IMR-90 (cell line): ENCODE data around the gene SRRM4. TPM values are rescaled to one million over a fixed set of nuclear protein-coding genes. Genes with fewer than 3 reads are reported as not detected.

ENCODE experiments used
- ATAC-seq: fragments of 200-7000 bp; cut with Tn5 transposase; 2 replicates; pipeline ENCODE4 v1.9.1; 2020; ENCODE audit warnings: low read depth, mild to moderate bottlenecking, moderate library complexity
- BruUV-seq: library from RNA; stranded (reverse); fragments of 400-500 nt; replicated peaks from 2 replicates; lab custom pipeline; 2021; lab: Mats Ljungman, UMichigan
- CTCF ChIA-PET: fragments of 300-600 bp; formaldehyde crosslinking; extraction: SDS; loops from one replicate; lab custom pipeline; 2021; ENCODE audit warnings: antibody characterized with exemption; lab: Yijun Ruan, JAX
- POLR2A ChIA-PET: fragments of 300-600 bp; sonication (Branson Sonifier 250); formaldehyde crosslinking; loops from one replicate; lab custom pipeline; 2022; ENCODE audit warnings: antibody characterized with exemption; ENCODE audit not compliant: unreplicated experiment; lab: Charles Lee
- DNase-seq: peaks from one replicate; pipeline ENCODE4 v3.0.0; 2013
- H2AFZ ChIP-seq: replicated peaks from 2 replicates; pipeline ENCODE3; 2013; ENCODE audit warnings: low read length, mild to moderate bottlenecking; ENCODE audit not compliant: poor library complexity
- H2AK5ac ChIP-seq: 2 replicates; pipeline ENCODE4 v1.6.1; 2013; ENCODE audit warnings: low read depth, low read length, inconsistent platforms
- H2AK9ac ChIP-seq: replicated peaks from 2 replicates; pipeline ENCODE3; 2013; ENCODE audit warnings: mild to moderate bottlenecking, low read depth, low read length, moderate library complexity; ENCODE audit not compliant: poor library complexity
- H2BK120ac ChIP-seq: 2 replicates; pipeline ENCODE4 v1.6.1; 2013; ENCODE audit warnings: low read depth, low read length, inconsistent platforms
- H2BK15ac ChIP-seq: 3 replicates; pipeline ENCODE4 v1.6.1; 2013; ENCODE audit warnings: low read depth, low read length, inconsistent platforms
- H2BK20ac ChIP-seq: 2 replicates; pipeline ENCODE4 v1.6.1; 2013; ENCODE audit warnings: low read depth, mild to moderate bottlenecking, inconsistent platforms, low read length, moderate library complexity
- H2BK5ac ChIP-seq: 2 replicates; pipeline ENCODE4 v1.6.1; 2013; ENCODE audit warnings: mild to moderate bottlenecking, low read depth, low read length, inconsistent platforms; ENCODE audit not compliant: poor library complexity, severe bottlenecking
- H3K14ac ChIP-seq: replicated peaks from 2 replicates; pipeline ENCODE4 v1.6.1; 2013; ENCODE audit warnings: low read depth, low read length, inconsistent platforms
- H3K18ac ChIP-seq: 2 replicates; pipeline ENCODE4 v1.6.1; 2013; ENCODE audit warnings: low read depth, low read length, control low read depth
- H3K23ac ChIP-seq: 2 replicates; pipeline ENCODE4 v1.6.1; 2013; ENCODE audit warnings: low read depth, low read length, inconsistent platforms
- H3K27ac ChIP-seq: 2 replicates; pipeline ENCODE4 v1.5.1; 2013; ENCODE audit warnings: mild to moderate bottlenecking, control low read depth, low read length; ENCODE audit not compliant: insufficient read depth
- H3K27me3 ChIP-seq: 2 replicates; pipeline ENCODE4 v1.6.1; 2013; ENCODE audit warnings: low read length; ENCODE audit not compliant: control insufficient read depth, insufficient read depth
- H3K36me3 ChIP-seq: 2 replicates; pipeline ENCODE4 v1.6.1; 2013; ENCODE audit warnings: low read length, mixed read lengths; ENCODE audit not compliant: control insufficient read depth, insufficient read depth
- H3K4ac ChIP-seq: 2 replicates; pipeline ENCODE4 v1.6.1; 2013; ENCODE audit warnings: low read depth, low read length, inconsistent platforms
- H3K4me1 ChIP-seq: 2 replicates; pipeline ENCODE4 v1.6.1; 2013; ENCODE audit warnings: low read length, mixed read lengths; ENCODE audit not compliant: control insufficient read depth, insufficient read depth
- H3K4me2 ChIP-seq: 2 replicates; pipeline ENCODE4 v1.6.1; 2013; ENCODE audit warnings: low read depth, mild to moderate bottlenecking, control low read depth, low read length, moderate library complexity
- H3K4me3 ChIP-seq: 2 replicates; pipeline ENCODE4 v1.5.1; 2013; ENCODE audit warnings: low read depth, mild to moderate bottlenecking, control low read depth, low read length, moderate library complexity; ENCODE audit not compliant: insufficient read depth
- H3K56ac ChIP-seq: 2 replicates; pipeline ENCODE4 v1.6.1; 2013; ENCODE audit warnings: low read length, inconsistent platforms; ENCODE audit not compliant: insufficient read depth; ENCODE audit errors: extremely low read depth
- H3K79me1 ChIP-seq, 2 experiments: 2 replicates each; pipeline ENCODE4 v1.6.1; 2013; ENCODE audit warnings: low read length in 2 of 2, inconsistent platforms in 1 of 2, low read depth in 1 of 2
- H3K9ac ChIP-seq: 2 replicates; pipeline ENCODE4 v1.6.1; 2013; ENCODE audit warnings: low read depth, low read length, control low read depth
- H3K9me1 ChIP-seq: 2 replicates; pipeline ENCODE4 v1.6.1; 2013; ENCODE audit warnings: low read length, inconsistent platforms; ENCODE audit not compliant: insufficient read depth
- H3K9me3 ChIP-seq: 2 replicates; pipeline ENCODE4 v1.6.1; 2013; ENCODE audit warnings: low read length; ENCODE audit not compliant: control insufficient read depth, insufficient read depth
- H4K20me1 ChIP-seq: 2 replicates; pipeline ENCODE4 v1.6.1; 2013; ENCODE audit warnings: low read length, inconsistent platforms; ENCODE audit not compliant: insufficient read depth
- H4K5ac ChIP-seq: 2 replicates; pipeline ENCODE4 v1.6.1; 2013; ENCODE audit warnings: mild to moderate bottlenecking, low read depth, low read length, control low read depth
- H4K8ac ChIP-seq, 2 experiments: 2 replicates each; pipeline ENCODE4 v1.6.1; 2013; ENCODE audit warnings: low read depth in 2 of 2, low read length in 2 of 2, control low read depth in 1 of 2, inconsistent platforms in 1 of 2
- H4K91ac ChIP-seq: 2 replicates; pipeline ENCODE4 v1.6.1; 2013; ENCODE audit warnings: low read depth, low read length, inconsistent platforms; ENCODE audit not compliant: insufficient read depth
- BHLHE40 ChIP-seq: fragments of 150-350 bp; IDR thresholded peaks from 2 replicates; pipeline ENCODE4 v1.6.1; 2016; ENCODE audit warnings: mild to moderate bottlenecking, low read depth, low read length
- CEBPB ChIP-seq: IDR thresholded peaks from 2 replicates; pipeline ENCODE4 v1.6.1; 2012; ENCODE audit warnings: low read depth, low read length, improper control_type of control experiment
- CHD1 ChIP-seq: IDR thresholded peaks from 2 replicates; pipeline ENCODE4 v1.6.1; 2012; ENCODE audit warnings: low read depth, low read length, improper control_type of control experiment
- CTCF ChIP-seq: conservative IDR thresholded peaks from 2 replicates; pipeline ENCODE4 v1.5.1; 2012; ENCODE audit warnings: mild to moderate bottlenecking, low read depth, low read length, improper control_type of control experiment
- ELK1 ChIP-seq: fragments of 150-350 bp; IDR thresholded peaks from 2 replicates; pipeline ENCODE4 v1.6.1; 2016; ENCODE audit warnings: low read depth, mild to moderate bottlenecking, low read length, moderate library complexity, borderline replicate concordance
- FOS ChIP-seq: fragments of 150-350 bp; IDR thresholded peaks from 2 replicates; pipeline ENCODE4 v1.6.1; 2016; ENCODE audit warnings: low read depth, low read length
- MAFK ChIP-seq: IDR thresholded peaks from 2 replicates; pipeline ENCODE4 v1.6.1; 2012; ENCODE audit warnings: low read depth, low read length, improper control_type of control experiment
- MAZ ChIP-seq: IDR thresholded peaks from 2 replicates; pipeline ENCODE4 v1.6.1; 2012; ENCODE audit warnings: low read depth, mild to moderate bottlenecking, low read length, improper control_type of control experiment, moderate library complexity, borderline replicate concordance
- MXI1 ChIP-seq: IDR thresholded peaks from 2 replicates; pipeline ENCODE4 v1.6.1; 2012; ENCODE audit warnings: low read depth, mild to moderate bottlenecking, low read length, moderate library complexity, borderline replicate concordance
- NFE2L2 ChIP-seq: fragments of 150-350 bp; IDR thresholded peaks from 2 replicates; pipeline ENCODE4 v1.6.1; 2016; ENCODE audit warnings: low read depth, mild to moderate bottlenecking, low read length
- POLR2A ChIP-seq: IDR thresholded peaks from 2 replicates; pipeline ENCODE4 v1.6.1; 2012; ENCODE audit warnings: mild to moderate bottlenecking, low read depth, low read length
- RAD21 ChIP-seq: IDR thresholded peaks from 2 replicates; pipeline ENCODE4 v1.6.1; 2012; ENCODE audit warnings: low read length, improper control_type of control experiment
- RCOR1 ChIP-seq: IDR thresholded peaks from 2 replicates; pipeline ENCODE4 v1.6.1; 2012; ENCODE audit warnings: mild to moderate bottlenecking, low read length, improper control_type of control experiment; ENCODE audit not compliant: insufficient replicate concordance
- RFX5 ChIP-seq: IDR thresholded peaks from 2 replicates; pipeline ENCODE4 v1.8.0; 2012; ENCODE audit warnings: low read depth, mild to moderate bottlenecking, low read length, moderate library complexity
- SMC3 ChIP-seq: fragments of 150-350 bp; IDR thresholded peaks from 2 replicates; pipeline ENCODE4 v1.6.1; 2016; ENCODE audit warnings: low read depth, mild to moderate bottlenecking, antibody characterized with exemption, low read length, moderate library complexity
- USF2 ChIP-seq: fragments of 150-350 bp; IDR thresholded peaks from 2 replicates; pipeline ENCODE4 v1.6.1; 2017; ENCODE audit warnings: mild to moderate bottlenecking, antibody characterized with exemption, low read length, low read depth
- WGBS, 2 experiments: methylation state at CpG; one replicate each; pipeline versions ENCODE4 v1.1.5 to v1.1.7; 2013; ENCODE audit warnings: missing lambda C conversion rate in 2 of 2; ENCODE audit not compliant: insufficient read length in 1 of 2; ENCODE audit errors: extremely low coverage in 2 of 2; 5-methylcytosine and 5-hydroxymethylcytosine counted together
- dilution Hi-C: fragments of 300-500 bp; cut with HindIII; formaldehyde crosslinking; loops from one replicate; pipeline ENCODE4 v1.14.3; 2018; ENCODE audit warnings: low sequenced_read_pairs; ENCODE audit not compliant: unreplicated experiment
- in situ Hi-C: fragments of 300-500 bp; cut with MboI; formaldehyde crosslinking; loops from 3 replicates; pipeline ENCODE4 v1.14.3; 2019; ENCODE audit warnings: low sequenced_read_pairs, inconsistent platforms, mixed read lengths
- intact Hi-C: fragments of 100-400 bp; cut with micrococcal nuclease; formaldehyde crosslinking; loops from 2 replicates; pipeline ENCODE4 v1.10.0; 2022
- polyA plus RNA-seq, 3 experiments: library from polyadenylated mRNA; depleted of rRNA; stranded (reverse); fragments of >200 nt; gene quantifications; 2 replicates each; pipeline ENCODE4 v1.2.3, GENCODE V29; 2012; ENCODE audit warnings: low replicate concordance in 1 of 3
- total RNA-seq: library from RNA; depleted of rRNA; stranded (reverse); fragments of >200 nt; gene quantifications from 2 replicates; pipeline ENCODE4 v1.2.3, GENCODE V29; 2012

SRRM4 gene
- total and polyA plus RNA-seq, 2 of the 4 experiments (the other 2 are of a cell fraction): not detected

- Histone ChIP-seq H2BK120ac (no peak overlapping the region), H4K5ac (no peak overlapping the region), H3K4ac (no peak overlapping the region), H3K56ac (no peak overlapping the region), H3K9ac (no peak overlapping the region), H3K4me1 (no peaks in the 10 kb centered on the region), H4K8ac (no peak overlapping the region), H3K36me3 (no peaks in the 10 kb centered on the region), H2AK5ac (no peak overlapping the region), H3K27ac (no peak overlapping the region), H3K9me3 (no peaks in the 10 kb centered on the region), H2AK9ac (no peak overlapping the region), H3K27me3 (no peaks in the 10 kb centered on the region), H3K79me1 (no peaks in the 10 kb centered on the region), H3K18ac (no peak overlapping the region), H3K9me1 (no peaks in the 10 kb centered on the region), H4K20me1 (no peaks in the 10 kb centered on the region), H3K4me3 (no peak overlapping the region), H3K23ac (no peak overlapping the region), H2BK5ac (no peak overlapping the region), H4K91ac (no peak overlapping the region), H3K4me2 (no peak overlapping the region), H2BK20ac (no peak overlapping the region), H2BK15ac (no peak overlapping the region), H2AFZ (no peak overlapping the region), H3K14ac (no peak overlapping the region)
- no peak for ATAC-seq
- CTCF ChIA-PET: interaction anchor here (0.8 kb wide), 1 partner anchor 69 kb away, joined by 3 read pairs; no protein-coding TSS in a partner anchor
- no CpG with 5 or more reads among the region's 3 CpGs for WGBS, 2 experiments
- POLR2A ChIA-PET: no interaction called here
- no TSS peak for BruUV-seq
- in situ Hi-C loops: no loop called here
- TF ChIP-seq MAFK (no peak), CEBPB (no peak), RAD21 (no peak), RFX5 (no peak), RCOR1 (no peak), SMC3 (no peak), MXI1 (no peak), CHD1 (no peak), BHLHE40 (no peak), POLR2A (no peak), USF2 (no peak), ELK1 (no peak), CTCF (no peak), MAZ (no peak), FOS (no peak), NFE2L2 (no peak)
- intact Hi-C loops: loop anchor here (2.0 kb wide), 1 partner anchor 67 kb away; no protein-coding TSS in a partner anchor
- DNase-seq: no peak
- dilution Hi-C loops: no loop called here
Observed at GRCh38 chr12:119114294-119114693, 133.0 kb downstream of the SRRM4 start.
